ENCODE measurements around the gene ERBB3. TPM values are rescaled to one million over a fixed set of nuclear protein-coding genes. Genes with fewer than 3 reads are reported as not detected.
"Not testable (repeated sequence)": the region's sequence is repeated elsewhere in the genome, so short reads cannot be mapped to it uniquely, and the experiment has no call there.

ERBB3 gene
- total RNA-seq, 3 donors from 2014 or later = 0.48 to 187 (median 119) TPM

- H3K4me3 ChIP-seq = no peak overlapping the region
- H3K27me3 ChIP-seq = no peaks in the 10 kb centered on the region
- intact Hi-C loops (cut with DNase I; ENCODE audit: low total_unique reads) = no loop called here
- TF ChIP-seq POLR2AphosphoS5 (IDR thresholded peaks at IDR 0.05) (no peak), CTCF (IDR thresholded peaks at IDR 0.05) (no peak), POLR2A (IDR thresholded peaks at IDR 0.05) (no peak)
- H3K4me1 ChIP-seq = peaks cover 3 to 7% of the 10 kb centered on the region in 2 donors
- H3K9me3 ChIP-seq = no peaks in the 10 kb centered on the region
- no peak for DNase-seq (ENCODE audit: low spot score in 2 of 2)
- H3K27ac ChIP-seq = no peak overlapping the region
- no peaks in the 10 kb centered on the region for H3K36me3 ChIP-seq
These were observed 41.8 kb upstream of the ERBB3 start for GRCh38 chr12:56038022-56038655.

- Histone ChIP-seq H3K27ac (no peak overlapping the region), H3K9me3 (no peaks in the 10 kb centered on the region), H3K4me3 (no peak overlapping the region), H3K27me3 (no peaks in the 10 kb centered on the region), H3K4me1 (peaks cover 3 to 7% of the 10 kb centered on the region in 2 donors), H3K36me3 (no peaks in the 10 kb centered on the region)
- no peak for DNase-seq (ENCODE audit: low spot score in 2 of 2)
- intact Hi-C loops (cut with DNase I; ENCODE audit: low total_unique reads) = no loop called here
- TF ChIP-seq CTCF (IDR thresholded peaks at IDR 0.05) (no peak), POLR2AphosphoS5 (IDR thresholded peaks at IDR 0.05) (no peak), POLR2A (IDR thresholded peaks at IDR 0.05) (no peak)
These were observed 39.8 kb upstream of the ERBB3 start for GRCh38 chr12:56040151-56040550.

- Histone ChIP-seq H3K27me3 (no peaks in the 10 kb centered on the region), H3K27ac (peak overlapping the region; percentile 93 to 96), H3K4me1 (peaks cover 3 to 7% of the 10 kb centered on the region in 2 donors), H3K36me3 (no peaks in the 10 kb centered on the region), H3K4me3 (peak overlapping the region; percentile 75 to 95 (median 85)), H3K9me3 (no peaks in the 10 kb centered on the region)
- peak in 1 of 3 donors; percentile 18 for TF ChIP-seq CTCF (IDR thresholded peaks at IDR 0.05)
- no peak for TF ChIP-seq POLR2A (IDR thresholded peaks at IDR 0.05)
- intact Hi-C loops (cut with DNase I; ENCODE audit: low total_unique reads) = no loop called here
- no peak for DNase-seq (ENCODE audit: low spot score in 2 of 2)
These were observed 38.9 kb upstream of the ERBB3 start for GRCh38 chr12:56040963-56041551.

GRCh38 chr12:56041552-56042429 lies 38.2 kb upstream of the ERBB3 start, which contains the start of gene RPS26:
RPS26 (plus strand) TSS chr12:56041918; CDS start chr12:56042167, 249 bp downstream.
- DNase-seq (ENCODE audit: low spot score in 2 of 2) = peak; percentile 93 to 96
- no peaks in the 10 kb centered on the region for H3K9me3 ChIP-seq
- intact Hi-C loops (cut with DNase I; ENCODE audit: low total_unique reads) = no loop called here
- H3K4me3 ChIP-seq = peak within 1 kb of the TSS; percentile 75 to 95 (median 85)
- TF ChIP-seq POLR2AphosphoS5 (IDR thresholded peaks at IDR 0.05) = peak; percentile 99 to 100 (median 99)
- peak in 2 of 3 donors; percentile 21 to 34 for TF ChIP-seq CTCF (IDR thresholded peaks at IDR 0.05)
- TF ChIP-seq POLR2A (IDR thresholded peaks at IDR 0.05) = peak; percentile 95
- H3K36me3 ChIP-seq = no peaks in the 10 kb centered on the region
- no peaks in the 10 kb centered on the region for H3K27me3 ChIP-seq
- H3K4me1 ChIP-seq = peaks cover 3 to 7% of the 10 kb centered on the region in 2 donors
- H3K27ac ChIP-seq = peak within 1 kb of the TSS; percentile 93 to 96

- H3K27me3 ChIP-seq; H3K9me3 ChIP-seq; H3K36me3 ChIP-seq; DNase-seq (ENCODE audit: low spot score in 2 of 2); intact Hi-C loops (cut with DNase I; ENCODE audit: low total_unique reads); H3K4me1 ChIP-seq: not testable (repeated sequence)
- Histone ChIP-seq H3K27ac (peak overlapping the region; percentile 93 to 96), H3K4me3 (peak overlapping the region; percentile 75 to 95 (median 85))
These were observed 37.5 kb upstream of the ERBB3 start for GRCh38 chr12:56042430-56042813.

All from breast epithelium (tissue), 4 donors.